Renal pelvis (tissue), 4 donors: Measurements from ENCODE around the gene INO80. TPM values are rescaled to one million over a fixed set of nuclear protein-coding genes. Genes with fewer than 3 reads are reported as not detected.

Source experiments
- DNase-seq: peaks from one replicate; pipeline ENCODE4 v3.0.0-alpha.2; 2013
- polyA plus RNA-seq, 3 donors: library from polyadenylated mRNA; unstranded; fragments of 120-200 nt; gene quantifications; one replicate each; pipeline ENCODE4 v1.2.1, GENCODE V29; 2013; ENCODE audit not compliant: insufficient read length in 3 of 3

INO80 gene
- polyA plus RNA-seq, 3 donors, result 23.1 to 25.7 (median 25.7) TPM

DNA sequence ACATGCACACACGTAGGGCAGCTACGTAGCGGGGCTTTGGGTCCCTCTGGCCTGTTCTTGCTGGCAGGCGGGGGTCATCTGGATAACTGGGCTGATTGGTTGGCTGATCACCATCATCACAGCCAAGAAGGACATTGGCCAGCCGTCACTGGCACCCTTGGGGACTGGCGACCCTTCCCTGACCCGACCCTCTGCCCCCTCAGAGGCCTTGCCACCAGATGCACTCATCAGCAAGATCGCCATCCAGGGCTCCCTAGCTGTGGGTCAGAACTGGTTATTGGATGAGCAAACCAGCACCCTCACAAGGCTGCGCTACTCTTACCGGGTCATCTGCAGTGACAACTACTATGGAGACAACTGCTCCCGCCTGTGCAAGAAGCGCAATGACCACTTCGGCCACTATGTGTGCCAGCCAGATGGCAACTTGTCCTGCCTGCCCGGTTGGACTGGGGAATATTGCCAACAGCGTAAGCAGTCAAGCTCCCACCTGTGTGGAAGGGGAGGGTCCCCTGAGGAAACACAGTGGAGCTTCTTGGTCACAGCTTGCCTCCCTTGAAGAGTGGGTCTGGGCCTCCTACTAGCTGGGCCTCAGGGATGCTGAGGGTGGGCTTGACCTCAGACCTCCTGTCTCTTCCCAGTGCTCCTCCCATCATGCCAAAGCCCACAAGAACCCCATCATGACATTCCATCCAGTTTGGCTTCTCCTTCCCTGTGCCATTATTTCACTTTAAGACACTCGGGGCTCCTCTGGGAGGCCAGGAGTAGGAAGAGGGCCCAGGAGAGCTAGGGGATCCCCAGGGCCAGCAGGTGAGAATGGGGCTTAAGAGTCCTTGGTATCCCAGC lies 184.6 kb downstream of the INO80 start:
- DNase-seq, result no peak

DNA sequence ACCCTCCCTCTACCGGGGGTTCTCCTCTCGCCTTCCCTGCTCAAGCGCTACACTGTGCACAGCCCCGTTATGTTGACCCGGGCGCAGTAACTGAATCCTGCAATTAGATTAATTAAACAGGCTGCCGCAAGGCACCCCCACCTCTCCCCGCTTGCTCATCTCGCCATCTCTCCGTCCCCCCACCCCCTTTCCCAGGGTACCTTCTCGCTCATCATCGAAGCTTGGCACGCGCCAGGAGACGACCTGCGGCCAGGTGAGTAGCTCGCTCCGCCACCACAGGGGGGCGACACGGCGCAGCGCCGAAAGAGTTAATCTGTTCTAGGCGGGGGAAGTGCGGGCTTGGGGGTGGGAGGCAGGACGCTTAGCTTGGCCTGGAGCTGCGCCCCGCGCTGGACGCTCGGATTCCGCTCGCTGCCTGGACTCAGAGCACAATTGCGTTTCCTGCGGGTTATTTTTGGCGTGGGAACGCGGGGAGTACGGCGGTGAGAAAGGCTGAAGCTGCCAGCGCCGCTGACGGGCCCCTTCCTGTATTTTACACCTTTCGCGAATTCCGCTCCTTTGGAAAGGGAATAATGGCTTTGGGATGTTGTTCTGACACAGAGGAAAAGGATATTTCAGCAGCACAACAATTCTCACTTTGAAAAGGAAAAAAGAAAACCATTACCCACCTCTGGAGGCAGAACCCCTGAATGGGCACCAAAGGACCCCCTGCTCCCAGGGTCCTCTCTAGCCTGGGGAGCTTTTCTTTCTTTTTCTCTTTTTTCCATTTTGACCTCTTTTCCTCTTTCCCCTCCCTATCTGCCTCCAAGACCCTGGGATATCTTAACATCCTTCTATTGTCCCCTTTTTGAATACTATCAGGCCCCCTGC lies 185.4 kb downstream of the INO80 start:
- no peak for DNase-seq

DNA sequence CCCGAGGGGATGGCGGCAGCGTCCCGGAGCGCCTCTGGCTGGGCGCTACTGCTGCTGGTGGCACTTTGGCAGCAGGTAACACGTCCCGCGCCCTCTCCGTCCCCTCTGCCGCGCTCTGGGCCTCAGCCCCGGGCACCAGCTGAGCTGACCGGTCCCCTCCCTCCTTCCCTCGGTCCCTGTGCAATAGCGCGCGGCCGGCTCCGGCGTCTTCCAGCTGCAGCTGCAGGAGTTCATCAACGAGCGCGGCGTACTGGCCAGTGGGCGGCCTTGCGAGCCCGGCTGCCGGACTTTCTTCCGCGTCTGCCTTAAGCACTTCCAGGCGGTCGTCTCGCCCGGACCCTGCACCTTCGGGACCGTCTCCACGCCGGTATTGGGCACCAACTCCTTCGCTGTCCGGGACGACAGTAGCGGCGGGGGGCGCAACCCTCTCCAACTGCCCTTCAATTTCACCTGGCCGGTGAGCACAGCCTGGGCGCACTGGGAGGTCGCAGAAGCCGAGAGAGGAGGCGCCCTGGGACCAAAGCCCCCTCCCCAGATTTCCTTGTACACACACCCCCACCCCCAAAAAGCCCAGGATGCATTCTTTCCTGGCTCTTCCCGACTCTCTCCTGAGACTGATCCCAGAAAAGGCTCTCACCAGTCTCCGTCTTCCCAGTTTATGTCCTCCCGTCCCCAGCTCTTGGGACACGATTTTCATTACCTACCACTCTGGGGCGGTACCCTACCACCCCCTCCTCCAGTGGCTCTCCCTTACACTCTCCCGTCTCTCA lies 186.2 kb downstream of the INO80 start:
- no peak for DNase-seq

Other genes with a start within 250 kb of the INO80 start
- 1 to 10 TPM; 1.7 to 2.0 (median 1.8) TPM for gene RHOV, start 242.0 kb downstream of the INO80 start, polyA plus RNA-seq
- gene VPS18, start 221.8 kb downstream of the INO80 start, polyA plus RNA-seq, result 10 to 100 TPM; 18.4 to 20.5 (median 20.2) TPM
- gene DLL4, start 186.9 kb downstream of the INO80 start, polyA plus RNA-seq, result 1 to 10 TPM; 6.6 to 8.6 (median 7.3) TPM
- 1 to 10 TPM; 2.5 to 3.8 (median 3.3) TPM for gene CHAC1, start 162.8 kb downstream of the INO80 start, polyA plus RNA-seq
- not detected for gene EXD1, start 114.5 kb upstream of the INO80 start, polyA plus RNA-seq
- gene CHP1, start 115.0 kb upstream of the INO80 start, polyA plus RNA-seq, result 10 to 100 TPM; 55.0 to 70.8 (median 59.6) TPM
- gene OIP5, start 216.3 kb upstream of the INO80 start, polyA plus RNA-seq, result 10 to 100 TPM in 1 of 3 donors, 1 to 10 TPM in 2; 8.3 to 10.8 (median 9.0) TPM
- gene NUSAP1, start 216.6 kb upstream of the INO80 start, polyA plus RNA-seq, result 100 to 1,000 TPM in 1 of 3 donors, 10 to 100 TPM in 2; 89.8 to 102 (median 90.6) TPM